Transverse colon (tissue), 4 donors: ENCODE measurements around the gene PRDM12. TPM values are rescaled to one million over a fixed set of nuclear protein-coding genes. Genes with fewer than 3 reads are reported as not detected.

Experiments used
- DNase-seq: peaks from one replicate; pipeline ENCODE4 v3.0.0-alpha.2; 2019
- H3K27ac ChIP-seq, 4 donors: fragments of 200-600 bp; sonication (generic); 2 replicates each; pipeline ENCODE4 v1.5.1; 2016 to 2018; ENCODE audit warnings: inconsistent platforms in 4 of 4
- H3K27me3 ChIP-seq: fragments of 200-600 bp; sonication (generic); 2 replicates; pipeline ENCODE4 v1.5.1; 2017; ENCODE audit warnings: inconsistent platforms
- H3K36me3 ChIP-seq, 4 donors: fragments of 200-600 bp; sonication (generic); 2 replicates each; pipeline ENCODE4 v1.5.1; 2017 to 2019; ENCODE audit warnings: inconsistent platforms in 4 of 4
- H3K4me1 ChIP-seq, 4 donors: fragments of 200-600 bp; sonication (generic); 2 replicates each; pipeline ENCODE4 v1.5.1; 2017 to 2020; ENCODE audit warnings: inconsistent platforms in 4 of 4
- H3K4me3 ChIP-seq, 4 donors: fragments of 200-600 bp; sonication (generic); 1 replicate in 1 of 4; 2 replicates in 3 of 4; pipeline versions ENCODE4 v1.5.1 to v1.6.1; 2017 to 2019; ENCODE audit warnings: inconsistent platforms in 4 of 4
- H3K9me3 ChIP-seq, 2 donors: fragments of 200-600 bp; sonication (generic); 2 replicates each; pipeline ENCODE4 v1.5.1; 2017 to 2019; ENCODE audit warnings: inconsistent platforms in 2 of 2
- EP300 ChIP-seq: sonication (generic); formaldehyde crosslinking; IDR thresholded peaks from one replicate; pipeline ENCODE4 v1.6.1; 2017; ENCODE audit warnings: antibody characterized with exemption, low read depth
- POLR2A ChIP-seq: fragments of 450-650 bp; IDR thresholded peaks from one replicate; pipeline ENCODE4 v1.6.1; 2016; ENCODE audit warnings: antibody characterized with exemption, mild to moderate bottlenecking, moderate library complexity
- POLR2AphosphoS5 ChIP-seq, 3 donors: sonication (generic); formaldehyde crosslinking; IDR thresholded peaks; one replicate each; pipeline ENCODE4 v1.6.1; 2016; ENCODE audit warnings: antibody characterized with exemption in 3 of 3
- WGBS, 2 donors: methylation state at CpG; one replicate each; pipeline ENCODE4 v1.1.5; 2018; ENCODE audit warnings: low coverage in 1 of 2; 5-methylcytosine and 5-hydroxymethylcytosine counted together
- in situ Hi-C, 4 donors: fragments of 200-750 bp; cut with MboI; loops; one replicate each; pipeline versions ENCODE4 v1.15.0 to v1.15.1; 2017; ENCODE audit warnings: low sequenced_read_pairs in 3 of 4, low pct_ligation_motif_present in 1 of 4, low pct_unique_long_range_greater_than_20kb in 1 of 4
- intact Hi-C: fragments of 100-400 bp; cut with DNase I; formaldehyde crosslinking; loops from one replicate; pipeline ENCODE4 v1.15.1; 2023; ENCODE audit warnings: low total_unique reads
- total RNA-seq, 4 donors: library from RNA; depleted of rRNA; stranded (reverse); fragments of >200 nt; gene quantifications; one replicate each; pipeline ENCODE4 v1.1.0, GENCODE V29; 2016
- TF ChIP-seq, protein P1 (sequence below), 5 experiments: fragments of 200-600 bp in 3 of 5; fragments of 450-650 bp in 2 of 5; sonication (generic) in 3 of 5; IDR thresholded peaks; 1 replicate in 2 of 5; 2 replicates in 3 of 5; pipeline ENCODE4 v1.5.1; 2016 to 2017; ENCODE audit warnings: antibody characterized with exemption in 5 of 5, inconsistent platforms in 3 of 5, mild to moderate bottlenecking in 2 of 5, moderate library complexity in 1 of 5

Gene PRDM12
- total RNA-seq, 4 donors from 2014 or later = not detected

- Histone ChIP-seq H3K4me3 (no peak overlapping the region), H3K27ac (peak overlapping the region in 3 of 4 donors; percentile 6 to 50 (median 23)), H3K36me3 (peaks cover 0 to 36% (median 15%) of the 10 kb centered on the region in 4 donors), H3K4me1 (peaks cover 0 to 10% (median 3%) of the 10 kb centered on the region in 4 donors), H3K27me3 (no peaks in the 10 kb centered on the region), H3K9me3 (no peaks in the 10 kb centered on the region)
- in situ Hi-C loops = loop anchor here in 2 of 4 donors (10.0 kb wide), 2 partner anchors 73 to 163 kb away; no protein-coding TSS in a partner anchor
- intact Hi-C loops = loop anchor here (2.0 to 5.0 kb wide), 2 partner anchors 163 to 241 kb away; no protein-coding TSS in a partner anchor
- DNase-seq = peak; percentile 85
- WGBS, 2 donors = 48 to 53% methylated on average over 4 to 13 of the region's 13 CpGs
- TF ChIP-seq, protein P1, sequence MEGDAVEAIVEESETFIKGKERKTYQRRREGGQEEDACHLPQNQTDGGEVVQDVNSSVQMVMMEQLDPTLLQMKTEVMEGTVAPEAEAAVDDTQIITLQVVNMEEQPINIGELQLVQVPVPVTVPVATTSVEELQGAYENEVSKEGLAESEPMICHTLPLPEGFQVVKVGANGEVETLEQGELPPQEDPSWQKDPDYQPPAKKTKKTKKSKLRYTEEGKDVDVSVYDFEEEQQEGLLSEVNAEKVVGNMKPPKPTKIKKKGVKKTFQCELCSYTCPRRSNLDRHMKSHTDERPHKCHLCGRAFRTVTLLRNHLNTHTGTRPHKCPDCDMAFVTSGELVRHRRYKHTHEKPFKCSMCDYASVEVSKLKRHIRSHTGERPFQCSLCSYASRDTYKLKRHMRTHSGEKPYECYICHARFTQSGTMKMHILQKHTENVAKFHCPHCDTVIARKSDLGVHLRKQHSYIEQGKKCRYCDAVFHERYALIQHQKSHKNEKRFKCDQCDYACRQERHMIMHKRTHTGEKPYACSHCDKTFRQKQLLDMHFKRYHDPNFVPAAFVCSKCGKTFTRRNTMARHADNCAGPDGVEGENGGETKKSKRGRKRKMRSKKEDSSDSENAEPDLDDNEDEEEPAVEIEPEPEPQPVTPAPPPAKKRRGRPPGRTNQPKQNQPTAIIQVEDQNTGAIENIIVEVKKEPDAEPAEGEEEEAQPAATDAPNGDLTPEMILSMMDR (IDR thresholded peaks at IDR 0.05) = peak; percentile 90 to 96 (median 94)
- no peak for TF ChIP-seq EP300
- no peak for TF ChIP-seq POLR2A
Observed at GRCh38 chr9:130701059-130702022, 36.9 kb downstream of the PRDM12 start.

DNA sequence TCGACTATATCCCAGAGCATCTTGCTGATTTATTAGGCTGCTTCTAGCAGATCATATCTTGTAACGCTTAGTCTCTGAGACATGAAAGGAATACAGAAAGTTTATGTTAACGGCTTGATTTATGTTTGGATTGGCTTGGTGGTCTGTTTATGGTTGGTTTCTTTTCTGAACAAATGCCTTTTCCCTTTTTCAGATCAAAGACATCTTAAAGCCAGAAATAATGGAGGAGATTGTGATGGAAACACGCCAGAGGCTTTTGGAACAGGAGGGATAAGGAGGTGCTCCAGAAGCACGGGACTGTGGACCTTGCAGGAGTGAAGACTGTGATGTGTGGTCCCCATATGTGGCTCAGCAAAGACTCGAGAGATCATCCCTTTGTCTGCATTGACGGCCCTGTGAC lies 39.1 kb downstream of the PRDM12 start:
- Histone ChIP-seq H3K27me3 (no peaks in the 10 kb centered on the region), H3K4me3 (no peak overlapping the region), H3K36me3 (peaks cover 0 to 28% (median 10%) of the 10 kb centered on the region in 4 donors), H3K27ac (no peak overlapping the region), H3K9me3 (no peaks in the 10 kb centered on the region), H3K4me1 (peaks cover 0 to 13% (median 11%) of the 10 kb centered on the region in 4 donors)
- in situ Hi-C loops (loop anchor here in 2 of 4 donors (10.0 kb wide), 2 partner anchors 71 to 161 kb away; no protein-coding TSS in a partner anchor), intact Hi-C loops (loop anchor here (5.0 kb wide), 1 partner anchor 239 kb away; no protein-coding TSS in a partner anchor)
- 78 to 79% methylated on average over 5 to 7 of the region's 7 CpGs for WGBS, 2 donors
- DNase-seq = no peak
- TF ChIP-seq, protein P1 (IDR thresholded peaks at IDR 0.05) = no peak
- TF ChIP-seq EP300 (no peak), POLR2A (no peak), POLR2AphosphoS5 (IDR thresholded peaks at IDR 0.05) (no peak)

- Histone ChIP-seq H3K9me3 (no peaks in the 10 kb centered on the region), H3K36me3 (peaks cover 0 to 15% (median 5%) of the 10 kb centered on the region in 4 donors), H3K4me1 (peaks cover 0 to 13% (median 11%) of the 10 kb centered on the region in 4 donors), H3K27me3 (no peaks in the 10 kb centered on the region), H3K4me3 (no peak overlapping the region), H3K27ac (no peak overlapping the region)
- in situ Hi-C loops (loop anchor here in 3 of 4 donors (5.0 to 10.0 kb wide), 4 partner anchors 67 to 235 kb away; no protein-coding TSS in a partner anchor), intact Hi-C loops (no loop called here)
- TF ChIP-seq EP300 = no peak
- TF ChIP-seq POLR2AphosphoS5 (IDR thresholded peaks at IDR 0.05) = no peak
- TF ChIP-seq, protein P1 (IDR thresholded peaks at IDR 0.05) = peak; percentile 81 to 87 (median 87)
- TF ChIP-seq POLR2A = no peak
- WGBS, 2 donors = 24 to 44% methylated on average over 7 to 9 of the region's 9 CpGs
- DNase-seq = peak; percentile 76
Observed at GRCh38 chr9:130707225-130707976, 43.0 kb downstream of the PRDM12 start.
